ENCODE measurements around the gene PCDH7. TPM values are rescaled to one million over a fixed set of nuclear protein-coding genes. Genes with fewer than 3 reads are reported as not detected.

PCDH7 gene
- total RNA-seq, 2 donors from 2014 or later = 90.8 to 102 TPM

- Mint-ChIP-seq H3K4me3 (no peak overlapping the region), H3K36me3 (ENCODE audit: low read depth) (peaks cover 7% of the 10 kb centered on the region), H3K27ac (no peak overlapping the region), H3K4me1 (peaks cover 55% of the 10 kb centered on the region), H3K9me3 (no peaks in the 10 kb centered on the region), H3K27me3 (ENCODE audit: insufficient read depth) (no peaks in the 10 kb centered on the region)
- Histone ChIP-seq H3K9me3 (ENCODE audit: control insufficient read depth, low read length) (peaks cover 13% of the 10 kb centered on the region), H3K27ac (ENCODE audit: low read depth, low read length) (no peak overlapping the region), H3K9ac (ENCODE audit: extremely low read depth, low read length, poor library complexity, severe bottlenecking) (no peak overlapping the region), H3K27me3 (ENCODE audit: control insufficient read depth, insufficient read depth, low read length, poor library complexity, severe bottlenecking) (peaks cover under 1% of the 10 kb centered on the region), H3K4me1 (ENCODE audit: control insufficient read depth, insufficient read depth, low read length) (peaks cover 9% of the 10 kb centered on the region), H3K4me3 (ENCODE audit: low read length) (no peak overlapping the region), H3K36me3 (ENCODE audit: control insufficient read depth, insufficient read depth, low read length) (no peaks in the 10 kb centered on the region)
- no peak for TF ChIP-seq CTCF (conservative IDR thresholded peaks at IDR 0.05)
- DNase-seq = no peak
- 57% methylated on average over 3 of the region's 3 CpGs for WGBS, 2 experiments (ENCODE audit: insufficient coverage in 1 of 2, insufficient read length in 1 of 2)
These were observed 23.7 kb downstream of the PCDH7 start for GRCh38 chr4:30743897-30744296.

DNA sequence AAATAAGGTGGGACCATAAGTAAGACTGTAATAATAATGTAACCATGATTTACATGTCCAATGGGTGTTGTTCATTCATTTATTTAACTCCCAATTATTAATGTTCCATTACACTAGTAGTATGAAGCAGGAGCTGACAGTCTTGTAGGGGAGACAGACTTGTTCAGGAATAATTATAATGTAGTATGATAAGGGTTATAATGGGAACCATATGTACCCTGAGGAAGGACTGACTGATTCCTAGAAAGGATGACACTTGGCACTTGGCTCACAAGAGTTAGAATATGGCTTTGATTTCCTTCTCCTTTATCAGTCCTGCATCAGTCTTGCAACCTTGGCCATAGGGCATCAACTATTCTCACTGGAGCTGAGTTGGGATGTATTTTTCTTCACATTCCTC, 24.2 kb downstream of the PCDH7 start:
- Histone ChIP-seq H3K4me3 (ENCODE audit: low read length) (no peak overlapping the region), H3K9me3 (ENCODE audit: control insufficient read depth, low read length) (peaks cover 13% of the 10 kb centered on the region), H3K27me3 (ENCODE audit: control insufficient read depth, insufficient read depth, low read length, poor library complexity, severe bottlenecking) (peaks cover 5% of the 10 kb centered on the region), H3K9ac (ENCODE audit: extremely low read depth, low read length, poor library complexity, severe bottlenecking) (no peak overlapping the region), H3K4me1 (ENCODE audit: control insufficient read depth, insufficient read depth, low read length) (peaks cover 9% of the 10 kb centered on the region), H3K36me3 (ENCODE audit: control insufficient read depth, insufficient read depth, low read length) (no peaks in the 10 kb centered on the region), H3K27ac (ENCODE audit: low read depth, low read length) (no peak overlapping the region)
- Mint-ChIP-seq H3K4me1 (peaks cover 55% of the 10 kb centered on the region), H3K27ac (no peak overlapping the region), H3K4me3 (no peak overlapping the region), H3K27me3 (ENCODE audit: insufficient read depth) (peaks cover 3% of the 10 kb centered on the region), H3K36me3 (ENCODE audit: low read depth) (peaks cover 7% of the 10 kb centered on the region), H3K9me3 (no peaks in the 10 kb centered on the region)
- no peak for DNase-seq
- no peak for TF ChIP-seq CTCF (conservative IDR thresholded peaks at IDR 0.05)

GRCh38 chr4:30744957-30745640, 24.9 kb downstream of the PCDH7 start:
- no peak for DNase-seq
- H3K4me3 Mint-ChIP-seq = no peak overlapping the region
- H3K36me3 Mint-ChIP-seq (ENCODE audit: low read depth) = peaks cover 7% of the 10 kb centered on the region
- Histone ChIP-seq H3K4me1 (ENCODE audit: control insufficient read depth, insufficient read depth, low read length) (peaks cover 9% of the 10 kb centered on the region), H3K27ac (ENCODE audit: low read depth, low read length) (no peak overlapping the region), H3K36me3 (ENCODE audit: control insufficient read depth, insufficient read depth, low read length) (no peaks in the 10 kb centered on the region), H3K9me3 (ENCODE audit: control insufficient read depth, low read length) (peaks cover 13% of the 10 kb centered on the region), H3K4me3 (ENCODE audit: low read length) (no peak overlapping the region), H3K9ac (ENCODE audit: extremely low read depth, low read length, poor library complexity, severe bottlenecking) (no peak overlapping the region), H3K27me3 (ENCODE audit: control insufficient read depth, insufficient read depth, low read length, poor library complexity, severe bottlenecking) (peaks cover 12% of the 10 kb centered on the region)
- H3K9me3 Mint-ChIP-seq = no peaks in the 10 kb centered on the region
- H3K27ac Mint-ChIP-seq = no peak overlapping the region
- H3K27me3 Mint-ChIP-seq (ENCODE audit: insufficient read depth) = peaks cover 9% of the 10 kb centered on the region
- no peak for TF ChIP-seq CTCF (conservative IDR thresholded peaks at IDR 0.05)
- WGBS, 2 experiments (ENCODE audit: insufficient coverage in 1 of 2, insufficient read length in 1 of 2) = 25 to 73% methylated on average over 1 to 4 of the region's 4 CpGs
- peaks cover 55% of the 10 kb centered on the region for H3K4me1 Mint-ChIP-seq
